Transverse colon (tissue), 4 donors: ENCODE data around the gene SLK.

Source experiments
- POLR2AphosphoS5 ChIP-seq, 3 donors: sonication (generic); formaldehyde crosslinking; IDR thresholded peaks; one replicate each; pipeline ENCODE4 v1.6.1; 2016; ENCODE audit warnings: antibody characterized with exemption in 3 of 3
- TF ChIP-seq, protein P1 (sequence below), 5 experiments: fragments of 200-600 bp in 3 of 5; fragments of 450-650 bp in 2 of 5; sonication (generic) in 3 of 5; IDR thresholded peaks; 1 replicate in 2 of 5; 2 replicates in 3 of 5; pipeline ENCODE4 v1.5.1; 2016 to 2017; ENCODE audit warnings: antibody characterized with exemption in 5 of 5, inconsistent platforms in 3 of 5, mild to moderate bottlenecking in 2 of 5, moderate library complexity in 1 of 5

GRCh38 chr10:103928784-103929183, 38.2 kb upstream of the SLK start:
- TF ChIP-seq POLR2AphosphoS5 (IDR thresholded peaks at IDR 0.05) = no peak
- TF ChIP-seq, protein P1, sequence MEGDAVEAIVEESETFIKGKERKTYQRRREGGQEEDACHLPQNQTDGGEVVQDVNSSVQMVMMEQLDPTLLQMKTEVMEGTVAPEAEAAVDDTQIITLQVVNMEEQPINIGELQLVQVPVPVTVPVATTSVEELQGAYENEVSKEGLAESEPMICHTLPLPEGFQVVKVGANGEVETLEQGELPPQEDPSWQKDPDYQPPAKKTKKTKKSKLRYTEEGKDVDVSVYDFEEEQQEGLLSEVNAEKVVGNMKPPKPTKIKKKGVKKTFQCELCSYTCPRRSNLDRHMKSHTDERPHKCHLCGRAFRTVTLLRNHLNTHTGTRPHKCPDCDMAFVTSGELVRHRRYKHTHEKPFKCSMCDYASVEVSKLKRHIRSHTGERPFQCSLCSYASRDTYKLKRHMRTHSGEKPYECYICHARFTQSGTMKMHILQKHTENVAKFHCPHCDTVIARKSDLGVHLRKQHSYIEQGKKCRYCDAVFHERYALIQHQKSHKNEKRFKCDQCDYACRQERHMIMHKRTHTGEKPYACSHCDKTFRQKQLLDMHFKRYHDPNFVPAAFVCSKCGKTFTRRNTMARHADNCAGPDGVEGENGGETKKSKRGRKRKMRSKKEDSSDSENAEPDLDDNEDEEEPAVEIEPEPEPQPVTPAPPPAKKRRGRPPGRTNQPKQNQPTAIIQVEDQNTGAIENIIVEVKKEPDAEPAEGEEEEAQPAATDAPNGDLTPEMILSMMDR (IDR thresholded peaks at IDR 0.05) = no peak
